PC-3 (cell line): ENCODE measurements around the gene SLC22A13.

Source experiments
- EZH2 ChIP-seq: fragments of 300-600 bp; sonication (generic); IDR thresholded peaks from one replicate; pipeline ENCODE4 v1.6.1; 2017; ENCODE audit warnings: antibody characterized with exemption, mild to moderate bottlenecking, low read length; ENCODE audit not compliant: unreplicated experiment
- EZH2phosphoT487 ChIP-seq: fragments of 300-600 bp; sonication (generic); IDR thresholded peaks from 2 replicates; pipeline ENCODE4 v1.6.1; 2018; ENCODE audit warnings: mild to moderate bottlenecking, antibody characterized with exemption, low read length, borderline replicate concordance
- TF ChIP-seq, protein P1 (sequence below): fragments of 300-600 bp; sonication (generic); conservative IDR thresholded peaks from 2 replicates; pipeline ENCODE4 v1.5.1; 2017; ENCODE audit warnings: antibody characterized with exemption, low read depth, mild to moderate bottlenecking, low read length

GRCh38 chr3:38222032-38222634 lies 43.5 kb upstream of the SLC22A13 start:
- TF ChIP-seq, protein P1, sequence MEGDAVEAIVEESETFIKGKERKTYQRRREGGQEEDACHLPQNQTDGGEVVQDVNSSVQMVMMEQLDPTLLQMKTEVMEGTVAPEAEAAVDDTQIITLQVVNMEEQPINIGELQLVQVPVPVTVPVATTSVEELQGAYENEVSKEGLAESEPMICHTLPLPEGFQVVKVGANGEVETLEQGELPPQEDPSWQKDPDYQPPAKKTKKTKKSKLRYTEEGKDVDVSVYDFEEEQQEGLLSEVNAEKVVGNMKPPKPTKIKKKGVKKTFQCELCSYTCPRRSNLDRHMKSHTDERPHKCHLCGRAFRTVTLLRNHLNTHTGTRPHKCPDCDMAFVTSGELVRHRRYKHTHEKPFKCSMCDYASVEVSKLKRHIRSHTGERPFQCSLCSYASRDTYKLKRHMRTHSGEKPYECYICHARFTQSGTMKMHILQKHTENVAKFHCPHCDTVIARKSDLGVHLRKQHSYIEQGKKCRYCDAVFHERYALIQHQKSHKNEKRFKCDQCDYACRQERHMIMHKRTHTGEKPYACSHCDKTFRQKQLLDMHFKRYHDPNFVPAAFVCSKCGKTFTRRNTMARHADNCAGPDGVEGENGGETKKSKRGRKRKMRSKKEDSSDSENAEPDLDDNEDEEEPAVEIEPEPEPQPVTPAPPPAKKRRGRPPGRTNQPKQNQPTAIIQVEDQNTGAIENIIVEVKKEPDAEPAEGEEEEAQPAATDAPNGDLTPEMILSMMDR, result no peak
- TF ChIP-seq EZH2phosphoT487 (no peak), EZH2 (no peak)
